Measurements from ENCODE around the gene NRIP1.

The NRIP1 gene

GRCh38 chr21:15065392-15066122 lies 757 bp upstream of the NRIP1 start:
- peak; percentile 62 for DNase-seq

DNA sequence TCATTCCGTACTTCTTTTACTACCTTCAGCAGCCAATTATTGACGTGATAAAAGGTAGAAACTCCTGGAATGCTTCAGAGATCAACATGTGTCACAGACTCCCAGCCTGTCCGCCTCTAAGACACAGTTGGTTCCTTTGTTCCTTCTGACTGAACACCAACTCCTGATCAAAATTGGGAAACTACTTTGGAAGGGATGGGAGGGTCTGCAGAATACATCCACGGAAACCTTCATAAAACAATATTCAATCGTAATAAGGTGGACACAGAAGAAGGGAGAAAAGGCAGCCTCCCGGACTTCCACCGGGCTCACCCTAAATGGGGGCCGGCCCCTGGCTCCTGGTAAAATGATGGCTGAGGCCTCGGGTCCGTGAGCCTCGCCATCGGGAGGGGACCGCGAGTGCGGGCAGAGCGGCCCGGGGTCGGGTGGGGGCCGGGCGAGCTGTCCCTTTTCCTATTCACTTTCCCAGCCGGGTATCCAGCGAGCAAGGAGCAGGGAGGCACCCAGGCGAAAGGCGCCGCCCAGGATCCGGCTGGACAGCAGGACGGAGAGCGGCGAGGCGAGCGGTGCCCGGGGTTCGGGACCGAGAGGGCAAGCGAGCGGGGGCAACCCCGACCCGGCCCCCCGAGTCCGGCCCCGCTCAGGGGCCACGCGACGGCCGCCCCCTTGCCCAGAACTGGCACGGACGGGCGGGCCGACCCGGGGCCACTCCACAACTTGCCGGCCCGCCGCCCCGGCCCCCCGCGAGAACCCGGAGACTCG lies 805 bp downstream of the NRIP1 start:
- no peak for DNase-seq

- no peak for DNase-seq
Measured at GRCh38 chr21:15063081-15063813, 1.6 kb downstream of the NRIP1 start.

GRCh38 chr21:15062606-15062965 lies 2.2 kb downstream of the NRIP1 start:
- DNase-seq, result no peak

DNA sequence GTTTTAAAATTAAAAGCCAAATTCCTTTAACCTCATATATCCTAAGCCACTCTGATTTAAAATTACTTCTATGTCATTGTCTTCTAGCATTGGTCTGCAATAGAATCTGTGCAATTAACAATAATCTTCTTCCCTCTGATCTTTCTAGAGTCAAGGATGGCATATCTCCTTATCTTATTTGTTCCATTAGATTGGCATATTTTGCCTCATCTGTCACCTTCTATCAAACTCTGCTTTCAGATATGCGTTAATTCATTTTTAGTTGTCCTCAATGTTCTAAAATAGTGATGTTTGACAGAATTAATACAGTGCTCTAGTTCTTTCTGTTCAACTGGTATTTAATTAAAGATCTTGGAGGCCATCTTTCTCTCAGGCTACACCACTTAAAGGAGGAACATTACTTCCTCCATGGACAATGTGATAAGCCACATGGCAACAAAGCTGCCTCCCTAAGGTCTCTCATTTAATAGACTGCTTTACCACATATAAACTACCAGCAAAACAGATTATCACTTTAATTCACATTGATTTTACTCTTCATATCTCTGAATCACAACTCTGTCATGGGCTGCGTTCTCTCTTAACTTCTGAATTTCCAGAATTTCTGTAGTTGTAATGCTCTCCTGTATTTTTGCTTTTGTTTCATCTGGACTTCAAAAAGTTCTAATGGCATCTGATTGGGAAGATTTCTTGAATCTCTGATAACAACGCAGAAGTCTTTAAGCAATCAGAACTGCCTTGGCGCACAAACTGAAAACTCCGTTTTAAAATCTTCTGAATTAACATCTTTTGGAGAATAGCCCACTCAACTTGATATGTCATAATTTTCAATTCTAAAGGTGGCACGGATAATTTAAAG lies 2.8 kb downstream of the NRIP1 start:
- no peak for DNase-seq

GRCh38 chr21:15061279-15061678 lies 3.5 kb downstream of the NRIP1 start:
- no peak for DNase-seq

- DNase-seq, result no peak
Measured at GRCh38 chr21:15060543-15061175, 4.1 kb downstream of the NRIP1 start.

GRCh38 chr21:15059397-15059796 lies 5.4 kb downstream of the NRIP1 start:
- DNase-seq, result no peak

DNA sequence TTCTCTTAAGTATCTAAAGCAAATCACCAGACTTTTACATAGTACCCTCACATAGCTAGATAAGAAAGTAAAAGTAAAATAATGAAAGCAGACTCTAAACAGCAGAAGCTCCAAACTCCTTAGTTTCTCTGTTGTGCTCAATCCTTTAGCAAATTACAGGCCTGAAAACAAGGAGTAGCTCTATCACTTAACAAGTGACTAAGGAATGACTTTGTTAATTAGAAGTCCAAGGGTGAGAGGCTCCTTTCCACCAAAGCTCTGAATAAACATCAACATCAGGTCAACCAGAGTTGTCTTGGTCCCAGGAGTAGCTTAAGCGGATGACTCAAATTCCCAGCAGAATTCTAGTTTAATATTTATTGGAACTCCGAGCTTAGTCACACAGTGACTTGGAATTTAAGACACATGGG lies 5.9 kb downstream of the NRIP1 start:
- DNase-seq, result no peak

DNA sequence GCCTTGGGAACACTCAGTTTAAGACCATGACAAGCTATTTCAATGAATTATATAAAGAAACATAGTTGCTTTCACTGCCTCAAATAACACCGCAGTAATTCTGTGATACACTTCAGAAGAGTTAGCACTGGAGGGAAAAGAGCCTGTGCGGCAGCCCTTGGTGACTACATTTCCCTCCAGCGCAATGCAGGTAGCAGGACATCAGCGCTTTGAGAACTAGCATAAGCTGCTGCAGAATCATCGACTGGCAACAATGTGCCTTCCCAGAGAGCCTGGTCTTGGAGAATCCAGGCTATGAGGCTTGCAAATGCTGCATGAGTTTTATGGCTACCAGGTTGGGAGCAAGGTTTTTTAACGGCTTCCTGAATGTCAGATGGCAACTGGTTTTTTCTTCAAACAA lies 7.5 kb downstream of the NRIP1 start:
- no peak for DNase-seq

- DNase-seq, result no peak
Measured at GRCh38 chr21:15054606-15055239, 10.1 kb downstream of the NRIP1 start.

GRCh38 chr21:15054089-15054488 lies 10.7 kb downstream of the NRIP1 start:
- no peak for DNase-seq

GRCh38 chr21:15053500-15053899 lies 11.3 kb downstream of the NRIP1 start:
- DNase-seq, result no peak

GRCh38 chr21:15052459-15052763 lies 12.4 kb downstream of the NRIP1 start:
- no peak for DNase-seq

DNA sequence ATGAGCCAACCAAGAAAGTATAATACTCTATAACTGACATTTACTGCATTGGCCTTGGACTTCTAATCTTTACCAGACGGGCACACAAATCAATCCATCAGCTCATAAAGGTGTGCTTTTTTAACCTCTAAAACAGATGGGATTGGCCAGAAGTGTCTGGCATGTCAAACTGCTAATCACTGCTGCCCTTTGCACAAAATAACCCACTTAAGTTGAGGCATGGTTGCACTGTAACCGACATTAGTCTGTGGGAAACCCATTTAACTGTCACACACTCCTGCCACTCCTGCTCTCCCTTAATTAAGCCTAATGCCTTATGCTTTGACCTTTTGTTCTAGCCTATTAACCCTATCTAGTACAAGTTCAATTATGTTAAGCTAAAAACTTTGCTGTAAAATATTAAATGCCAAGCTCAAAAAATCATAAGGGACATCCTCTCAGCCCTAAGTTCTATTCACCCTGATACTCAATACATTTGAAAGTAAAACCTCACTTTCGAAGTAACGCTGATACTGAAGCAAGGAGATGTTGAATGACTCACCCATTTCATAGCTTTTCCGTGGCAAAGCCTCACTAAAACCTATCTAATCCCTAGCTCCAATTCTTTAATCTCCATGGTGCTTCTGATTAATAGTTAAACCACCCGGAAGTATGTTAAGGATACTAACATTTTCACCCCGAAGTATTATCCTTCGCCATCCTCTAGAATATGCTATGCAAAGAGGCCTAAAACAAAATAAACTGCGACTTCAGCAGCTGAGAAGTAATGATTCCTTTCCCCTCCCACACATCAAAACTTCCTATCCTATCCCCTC lies 12.9 kb downstream of the NRIP1 start:
- no peak for DNase-seq

GRCh38 chr21:15050568-15051377 lies 14.0 kb downstream of the NRIP1 start:
- DNase-seq, result no peak

DNA sequence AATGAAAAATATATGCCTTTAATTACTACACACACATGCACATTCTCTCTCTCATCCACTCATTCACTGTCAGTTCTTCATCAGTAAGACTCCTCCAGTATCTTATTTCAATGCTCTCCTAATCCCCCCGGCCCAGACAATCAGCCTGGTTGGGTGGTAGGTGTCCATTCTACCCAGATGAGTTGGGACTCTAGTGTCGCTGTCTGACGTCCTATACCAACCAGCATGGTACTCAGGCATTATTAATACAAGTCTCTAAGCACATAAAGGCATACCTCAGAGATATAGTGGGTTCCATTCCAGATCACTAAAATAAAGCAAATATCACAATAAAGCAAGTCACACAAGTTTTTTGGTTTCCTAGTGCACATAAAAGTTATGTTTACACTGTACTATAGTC lies 19.8 kb downstream of the NRIP1 start:
- DNase-seq, result no peak

DNA sequence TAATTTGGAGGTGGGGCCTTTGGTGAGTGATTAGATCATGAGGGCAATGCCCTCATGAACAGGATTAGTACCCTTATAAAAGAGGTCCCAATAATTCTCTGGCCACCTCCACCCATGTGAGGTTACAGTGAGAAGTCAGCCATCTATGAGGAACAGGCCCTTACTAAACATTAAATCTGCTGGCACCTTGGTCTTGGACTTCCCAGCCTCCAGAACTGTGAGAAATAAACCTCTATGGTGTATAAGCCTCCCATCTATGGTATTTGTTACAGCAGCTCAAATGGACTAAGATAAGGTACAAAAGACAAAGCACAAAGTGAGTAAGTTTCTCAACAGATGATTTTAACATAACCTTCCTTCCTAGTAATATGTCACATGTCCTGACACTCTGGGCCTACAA lies 22.3 kb downstream of the NRIP1 start:
- DNase-seq, result no peak

GRCh38 chr21:15039607-15040299 lies 25.0 kb downstream of the NRIP1 start:
- no peak for DNase-seq

- DNase-seq, result no peak
Measured at GRCh38 chr21:15037900-15038293, 26.9 kb downstream of the NRIP1 start.

Data from T-helper 9 cell (primary cell).